Activated CD8-positive, alpha-beta memory T cell treated with anti-CD3 and anti-CD28 coated beads, Interleukin-2, amount 50 U/mL, for 48 hours (primary cell): ENCODE measurements around the gene DYRK3.
A peak's percentile ranks its signal among the peaks of the same experiment; 100 is the strongest.

Source experiments
- DNase-seq: peaks from one replicate; pipeline ENCODE4 v3.0.0-alpha.2; 2020

DYRK3 gene

GRCh38 chr1:206662396-206663092 lies 27.2 kb downstream of the DYRK3 start:
- DNase-seq: no peak

- DNase-seq: no peak
Observed at GRCh38 chr1:206663362-206663761, 28.0 kb downstream of the DYRK3 start.

- DNase-seq: peak; percentile 86
Observed at GRCh38 chr1:206663832-206664652, 28.7 kb downstream of the DYRK3 start.

GRCh38 chr1:206664740-206665139 lies 29.4 kb downstream of the DYRK3 start:
- no peak for DNase-seq

- no peak for DNase-seq
Observed at GRCh38 chr1:206666031-206666561, 30.8 kb downstream of the DYRK3 start.

GRCh38 chr1:206666954-206667665 lies 31.8 kb downstream of the DYRK3 start:
- DNase-seq: no peak

- DNase-seq: no peak
Observed at GRCh38 chr1:206668351-206668750, 33.0 kb downstream of the DYRK3 start.

- DNase-seq: no peak
Observed at GRCh38 chr1:206668874-206669410, 33.6 kb downstream of the DYRK3 start.

- no peak for DNase-seq
Observed at GRCh38 chr1:206672011-206672688, 36.8 kb downstream of the DYRK3 start.

- no peak for DNase-seq
Observed at GRCh38 chr1:206672844-206673758, 37.8 kb downstream of the DYRK3 start.

GRCh38 chr1:206674236-206674635 lies 38.9 kb downstream of the DYRK3 start:
- DNase-seq: no peak

- DNase-seq: no peak
Observed at GRCh38 chr1:206674745-206675175, 39.4 kb downstream of the DYRK3 start.

GRCh38 chr1:206676499-206676898 lies 41.2 kb downstream of the DYRK3 start:
- no peak for DNase-seq

GRCh38 chr1:206678490-206678889 lies 43.2 kb downstream of the DYRK3 start:
- no peak for DNase-seq

GRCh38 chr1:206679738-206680211 lies 44.4 kb downstream of the DYRK3 start:
- no peak for DNase-seq

- no peak for DNase-seq
Observed at GRCh38 chr1:206680279-206680678, 44.9 kb downstream of the DYRK3 start.

- DNase-seq: no peak
Observed at GRCh38 chr1:206681359-206681758, 46.0 kb downstream of the DYRK3 start.

GRCh38 chr1:206682111-206682510 lies 46.8 kb downstream of the DYRK3 start:
- DNase-seq: no peak

- no peak for DNase-seq
Observed at GRCh38 chr1:206683313-206683712, 48.0 kb downstream of the DYRK3 start.

GRCh38 chr1:206684003-206684402 lies 48.7 kb downstream of the DYRK3 start:
- DNase-seq: no peak
